ENCODE data around the gene PHAX. TPM values are rescaled to one million over a fixed set of nuclear protein-coding genes. Genes with fewer than 3 reads are reported as not detected.

Gene PHAX
- total and polyA plus RNA-seq, 10 of the 15 experiments (the other 5 are each of a cell fraction or from before 2014, with no cell fraction given), result 28.2 to 88.7 (median 60.3) TPM

GRCh38 chr5:126587551-126588390 lies 13.0 kb upstream of the PHAX start:
- H3K9me3 ChIP-seq (replicated peaks; ENCODE audit: control insufficient read depth, insufficient read depth, low read length), result no peaks in the 10 kb centered on the region; the same call in 2 of the 3 replicates
- ChIA-PET SMC1A (ENCODE audit: uncharacterized antibody, unreplicated experiment) (no interaction called here), CTCF (no interaction called here), RAD21 (ENCODE audit: unreplicated experiment) (no interaction called here), POLR2A (no interaction called here)
- H2AFZ ChIP-seq (ENCODE audit: control insufficient read depth, low read depth, low read length), result no peak overlapping the region
- no peaks in the 10 kb centered on the region for H4K20me1 ChIP-seq (ENCODE audit: control insufficient read depth, insufficient read depth)
- H3K27me3 ChIP-seq (replicated peaks in 1 of 2; ENCODE audit: control insufficient read depth in 2 of 2, insufficient read depth in 2 of 2, low read length in 1 of 2), result no peaks in the 10 kb centered on the region; a peak in 1 of 4 replicates
- intact Hi-C loops (cut with micrococcal nuclease; ENCODE audit: unreplicated experiment) (no loop called here), in situ Hi-C loops (cut with MboI) (no loop called here)
- no peak overlapping the region for H3K4me2 ChIP-seq (ENCODE audit: control insufficient read depth, insufficient read depth)
- H3K9ac ChIP-seq (ENCODE audit: control insufficient read depth, insufficient read depth, low read length), result no peak overlapping the region
- ATAC-seq (no peak), DNase-seq (ENCODE audit: low read depth, low spot score) (no peak), FAIRE-seq (no peak)
- no peak overlapping the region for H3K4me3 ChIP-seq
- no peaks in the 10 kb centered on the region for H3K36me3 ChIP-seq (ENCODE audit: control insufficient read depth in 2 of 2, insufficient read depth in 2 of 2, low read length in 1 of 2)
- WGBS (ENCODE audit: insufficient coverage, insufficient replicate concordance, low lambda C conversion rate, missing lambda C conversion rate), result 67% methylated on average over 9 of the region's 9 CpGs
- H3K79me2 ChIP-seq (ENCODE audit: control insufficient read depth, insufficient read depth, low read length), result no peaks in the 10 kb centered on the region
- no peaks in the 10 kb centered on the region for H3K4me1 ChIP-seq (ENCODE audit: control insufficient read depth, insufficient read depth, low read length)
- no TSS peak for BruUV-seq (replicated peaks)
- no peak overlapping the region for H3K27ac ChIP-seq (ENCODE audit: control insufficient read depth, insufficient read depth)
- TF ChIP-seq CREB1 (IDR thresholded peaks at IDR 0.05; ENCODE audit: low read depth) (no peak), ZSCAN29 (IDR thresholded peaks at IDR 0.05) (no peak), SREBF1 (IDR thresholded peaks at IDR 0.05; ENCODE audit: low read length) (no peak), ELK1 (IDR thresholded peaks at IDR 0.05; ENCODE audit: low read depth, low read length) (no peak), CUX1 (IDR thresholded peaks at IDR 0.05; ENCODE audit: insufficient replicate concordance, low read depth, low read length) (no peak), FOS (IDR thresholded peaks at IDR 0.05; ENCODE audit: borderline replicate concordance, extremely low read depth, insufficient read length) (no peak), RAD51 (IDR thresholded peaks at IDR 0.05) (no peak), IRF4 (IDR thresholded peaks at IDR 0.05; ENCODE audit: low read depth, low read length) (no peak), IRF3 (IDR thresholded peaks at IDR 0.05) (no peak), PBX3 (IDR thresholded peaks at IDR 0.05; ENCODE audit: insufficient replicate concordance, low read depth, low read length) (no peak), PAX5 (IDR thresholded peaks at IDR 0.05; ENCODE audit: borderline replicate concordance, low read depth, low read length) (no peak), NFIC (IDR thresholded peaks at IDR 0.05; ENCODE audit: low read depth, low read length) (no peak), PKNOX1 (IDR thresholded peaks at IDR 0.05) (no peak)

Data from GM12878 (cell line).